Ishikawa (cell line): ENCODE measurements around the gene WHRN.

Experiments used
- CEBPB ChIP-seq: IDR thresholded peaks from 2 replicates; pipeline ENCODE4 v1.6.1; 2012
- CREB1 ChIP-seq: IDR thresholded peaks from 2 replicates; pipeline ENCODE4 v1.6.1; 2012; ENCODE audit warnings: low read depth
- EGR1 ChIP-seq: IDR thresholded peaks from 2 replicates; pipeline ENCODE4 v1.6.1; 2012
- EP300 ChIP-seq: IDR thresholded peaks from 2 replicates; pipeline ENCODE4 v1.6.1; 2012; ENCODE audit warnings: borderline replicate concordance
- FOXM1 ChIP-seq: IDR thresholded peaks from 2 replicates; pipeline ENCODE4 v1.6.1; 2012; ENCODE audit warnings: low read depth, borderline replicate concordance
- NFIC ChIP-seq: IDR thresholded peaks from 2 replicates; pipeline ENCODE4 v1.6.1; 2012
- RAD21 ChIP-seq: IDR thresholded peaks from 2 replicates; pipeline ENCODE4 v1.6.1; 2012; ENCODE audit warnings: low read depth
- TAF1 ChIP-seq: IDR thresholded peaks from 2 replicates; pipeline ENCODE4 v1.6.1; 2012; ENCODE audit warnings: low read depth, mild to moderate bottlenecking
- TCF12 ChIP-seq: IDR thresholded peaks from 2 replicates; pipeline ENCODE4 v1.6.1; 2012; ENCODE audit warnings: low read depth
- TEAD4 ChIP-seq: IDR thresholded peaks from 2 replicates; pipeline ENCODE4 v1.6.1; 2012
- YY1 ChIP-seq: IDR thresholded peaks from 2 replicates; pipeline ENCODE4 v1.6.1; 2012; ENCODE audit warnings: low read depth
- ZBTB7A ChIP-seq: IDR thresholded peaks from 2 replicates; pipeline ENCODE4 v1.6.1; 2012; ENCODE audit warnings: low read depth
- TF ChIP-seq, protein P1 (sequence below): IDR thresholded peaks from 2 replicates; pipeline ENCODE4 v1.6.1; 2012; ENCODE audit warnings: low read depth, mild to moderate bottlenecking
- TF ChIP-seq, protein P2 (sequence below): IDR thresholded peaks from 2 replicates; pipeline ENCODE4 v1.6.1; 2012
- TF ChIP-seq, protein P3 (sequence below): IDR thresholded peaks from 2 replicates; pipeline ENCODE4 v1.6.1; 2012

Gene WHRN

DNA sequence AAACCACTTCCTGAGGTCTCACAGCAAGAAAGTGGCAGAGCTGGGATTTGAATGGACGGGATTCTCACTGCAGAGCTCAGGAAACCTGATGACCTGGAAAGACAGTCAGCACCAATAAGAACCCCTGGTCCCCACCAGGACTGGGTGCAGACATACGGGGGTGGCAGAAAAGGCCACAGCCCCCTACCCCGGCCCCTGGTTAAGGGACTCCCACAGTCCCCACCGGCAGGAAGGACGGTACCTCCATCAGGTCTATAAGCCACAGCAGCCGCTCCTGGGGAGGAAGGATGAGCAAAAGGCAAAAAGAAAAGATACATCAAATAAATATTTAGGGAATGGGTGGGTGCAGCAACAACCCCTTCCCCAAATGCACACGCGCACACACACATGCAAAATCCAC lies 85.5 kb downstream of the WHRN start:
- TF ChIP-seq TCF12 (no peak), EP300 (no peak), CREB1 (no peak), YY1 (no peak)

DNA sequence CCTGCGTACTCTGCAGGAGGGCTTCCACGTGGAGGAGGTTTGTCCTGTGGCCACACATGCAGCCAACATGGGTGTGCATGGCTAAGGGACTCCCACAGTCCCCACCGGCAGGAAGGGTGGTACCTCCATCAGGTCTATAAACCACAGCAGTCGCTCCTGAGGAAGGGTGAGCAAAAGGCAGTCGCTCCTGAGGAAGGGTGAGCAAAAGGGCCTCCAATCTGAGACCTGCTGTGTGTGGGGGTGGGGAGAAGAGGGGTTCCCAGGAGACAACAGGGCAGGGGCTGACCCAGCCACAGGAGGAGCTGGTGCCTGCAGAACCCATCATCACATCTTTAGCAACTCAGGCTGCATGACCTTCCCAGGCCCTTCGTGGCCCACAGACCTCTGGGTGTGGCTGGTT lies 87.2 kb downstream of the WHRN start:
- TF ChIP-seq TEAD4 (no peak), TCF12 (no peak), TAF1 (no peak), ZBTB7A (no peak), FOXM1 (no peak), YY1 (no peak), CEBPB (no peak), EP300 (no peak), CREB1 (no peak), NFIC (no peak), RAD21 (no peak), EGR1 (no peak)
- TF ChIP-seq, protein P1, sequence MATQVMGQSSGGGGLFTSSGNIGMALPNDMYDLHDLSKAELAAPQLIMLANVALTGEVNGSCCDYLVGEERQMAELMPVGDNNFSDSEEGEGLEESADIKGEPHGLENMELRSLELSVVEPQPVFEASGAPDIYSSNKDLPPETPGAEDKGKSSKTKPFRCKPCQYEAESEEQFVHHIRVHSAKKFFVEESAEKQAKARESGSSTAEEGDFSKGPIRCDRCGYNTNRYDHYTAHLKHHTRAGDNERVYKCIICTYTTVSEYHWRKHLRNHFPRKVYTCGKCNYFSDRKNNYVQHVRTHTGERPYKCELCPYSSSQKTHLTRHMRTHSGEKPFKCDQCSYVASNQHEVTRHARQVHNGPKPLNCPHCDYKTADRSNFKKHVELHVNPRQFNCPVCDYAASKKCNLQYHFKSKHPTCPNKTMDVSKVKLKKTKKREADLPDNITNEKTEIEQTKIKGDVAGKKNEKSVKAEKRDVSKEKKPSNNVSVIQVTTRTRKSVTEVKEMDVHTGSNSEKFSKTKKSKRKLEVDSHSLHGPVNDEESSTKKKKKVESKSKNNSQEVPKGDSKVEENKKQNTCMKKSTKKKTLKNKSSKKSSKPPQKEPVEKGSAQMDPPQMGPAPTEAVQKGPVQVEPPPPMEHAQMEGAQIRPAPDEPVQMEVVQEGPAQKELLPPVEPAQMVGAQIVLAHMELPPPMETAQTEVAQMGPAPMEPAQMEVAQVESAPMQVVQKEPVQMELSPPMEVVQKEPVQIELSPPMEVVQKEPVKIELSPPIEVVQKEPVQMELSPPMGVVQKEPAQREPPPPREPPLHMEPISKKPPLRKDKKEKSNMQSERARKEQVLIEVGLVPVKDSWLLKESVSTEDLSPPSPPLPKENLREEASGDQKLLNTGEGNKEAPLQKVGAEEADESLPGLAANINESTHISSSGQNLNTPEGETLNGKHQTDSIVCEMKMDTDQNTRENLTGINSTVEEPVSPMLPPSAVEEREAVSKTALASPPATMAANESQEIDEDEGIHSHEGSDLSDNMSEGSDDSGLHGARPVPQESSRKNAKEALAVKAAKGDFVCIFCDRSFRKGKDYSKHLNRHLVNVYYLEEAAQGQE, result no peak
- TF ChIP-seq, protein P2, sequence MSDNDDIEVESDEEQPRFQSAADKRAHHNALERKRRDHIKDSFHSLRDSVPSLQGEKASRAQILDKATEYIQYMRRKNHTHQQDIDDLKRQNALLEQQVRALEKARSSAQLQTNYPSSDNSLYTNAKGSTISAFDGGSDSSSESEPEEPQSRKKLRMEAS, result no peak
- TF ChIP-seq, protein P3, sequence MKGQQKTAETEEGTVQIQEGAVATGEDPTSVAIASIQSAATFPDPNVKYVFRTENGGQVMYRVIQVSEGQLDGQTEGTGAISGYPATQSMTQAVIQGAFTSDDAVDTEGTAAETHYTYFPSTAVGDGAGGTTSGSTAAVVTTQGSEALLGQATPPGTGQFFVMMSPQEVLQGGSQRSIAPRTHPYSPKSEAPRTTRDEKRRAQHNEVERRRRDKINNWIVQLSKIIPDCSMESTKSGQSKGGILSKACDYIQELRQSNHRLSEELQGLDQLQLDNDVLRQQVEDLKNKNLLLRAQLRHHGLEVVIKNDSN, result no peak

DNA sequence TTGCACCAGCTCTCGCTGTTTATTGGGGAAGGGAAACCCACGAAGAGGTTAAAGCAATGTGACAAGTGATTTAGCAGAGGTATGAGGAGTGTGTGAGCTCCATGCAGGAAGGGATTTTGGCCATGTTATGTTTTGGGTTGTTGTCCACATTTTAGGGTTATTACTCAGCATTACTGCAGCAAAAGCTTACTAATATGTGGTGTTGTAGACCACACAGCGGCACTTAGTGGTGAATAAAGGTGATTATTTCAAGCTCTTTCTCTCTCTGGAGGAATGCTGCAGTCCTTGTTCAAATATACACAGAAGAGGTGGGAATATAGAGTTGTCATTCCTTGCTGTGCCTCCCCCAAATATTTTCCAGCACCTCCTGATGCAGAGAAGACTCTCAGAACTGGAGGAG lies 87.8 kb downstream of the WHRN start:
- no peak for TF ChIP-seq FOXM1
- no peak for TF ChIP-seq NFIC
- TF ChIP-seq YY1, result no peak
- TF ChIP-seq RAD21, result no peak
- TF ChIP-seq CREB1, result no peak
- TF ChIP-seq TCF12, result no peak
- TF ChIP-seq TAF1, result no peak
- TF ChIP-seq, protein P3, result no peak
- TF ChIP-seq, protein P2, result no peak
- no peak for TF ChIP-seq ZBTB7A
- TF ChIP-seq EGR1, result no peak
- TF ChIP-seq, protein P1, result no peak
- no peak for TF ChIP-seq EP300
- no peak for TF ChIP-seq CEBPB
- TF ChIP-seq TEAD4, result no peak

DNA sequence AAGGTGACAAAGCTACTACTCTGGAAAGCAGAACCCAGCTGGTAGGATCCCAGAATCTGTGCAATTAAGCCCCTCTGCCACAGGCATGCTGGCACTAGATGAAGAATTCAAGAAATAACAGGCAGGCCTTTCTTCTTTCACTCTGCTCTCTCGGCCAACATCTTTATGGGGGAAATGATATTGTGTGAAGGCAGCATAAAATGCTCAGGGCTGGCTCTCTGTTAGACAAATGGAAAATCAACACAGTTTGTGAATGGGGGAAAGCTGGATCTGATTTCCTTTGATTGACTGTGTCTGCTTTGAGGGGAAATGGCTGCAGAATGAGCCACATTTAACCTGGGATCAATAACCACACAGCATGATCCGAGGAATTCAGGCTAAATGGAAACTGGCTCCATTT lies 88.4 kb downstream of the WHRN start:
- TF ChIP-seq CREB1 (no peak), CEBPB (no peak), TCF12 (no peak), EGR1 (no peak), EP300 (no peak), RAD21 (no peak), TEAD4 (no peak), TAF1 (no peak), NFIC (no peak), FOXM1 (no peak), ZBTB7A (no peak), YY1 (no peak)
- TF ChIP-seq, protein P3, result no peak
- TF ChIP-seq, protein P2, result no peak
- TF ChIP-seq, protein P1, result no peak
